ENCODE results near the gene ABLIM2. TPM values are rescaled to one million over a fixed set of nuclear protein-coding genes. Genes with fewer than 3 reads are reported as not detected.

ABLIM2 gene
- total RNA-seq, 2 experiments from 2014 or later, result 0.58 to 0.64 TPM

DNA sequence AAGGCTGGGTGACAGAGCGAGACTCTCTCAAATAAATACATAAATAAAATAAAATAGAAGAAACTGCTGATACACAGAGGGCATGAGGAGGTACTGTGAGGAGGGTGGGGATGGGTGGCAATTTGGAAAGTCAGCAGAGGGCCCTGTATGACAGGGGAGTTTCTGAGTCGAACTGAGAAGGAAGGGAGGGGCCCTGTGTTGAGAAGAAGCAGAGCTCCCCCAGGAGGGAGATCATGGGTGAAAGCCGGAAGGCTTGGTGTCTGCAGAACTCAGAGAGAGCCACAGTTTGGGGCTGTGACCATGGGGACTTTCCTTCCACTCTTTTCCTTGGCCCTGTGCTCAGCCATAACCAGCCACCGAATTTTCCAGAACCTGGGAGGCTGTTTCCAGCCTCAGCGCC is 194.2 kb downstream of the ABLIM2 start:
- H3K27me3 Mint-ChIP-seq, result peaks cover 3% of the 10 kb centered on the region
- H3K4me3 Mint-ChIP-seq, result no peak overlapping the region
- H3K27ac Mint-ChIP-seq, result peak overlapping the region; percentile 59
- H3K4me1 Mint-ChIP-seq, result peaks cover 69% of the 10 kb centered on the region
- H3K36me3 Mint-ChIP-seq (ENCODE audit: low read depth), result no peaks in the 10 kb centered on the region
- intact Hi-C loops (cut with DNase I, micrococcal nuclease), result loop anchor here in 1 of 2 experiments (5.0 kb wide), 1 partner anchor 107 kb away; no protein-coding TSS in a partner anchor
- DNase-seq (peak; percentile 66), ATAC-seq (peak; percentile 50)
- ChIA-PET CTCF (no interaction called here), POLR2A (interaction anchor here (1.5 kb wide), 1 partner anchor 25 kb away, joined by 4 read pairs; the partner anchor contains the start of gene AFAP1)
- H3K9me3 Mint-ChIP-seq (ENCODE audit: low read depth), result no peaks in the 10 kb centered on the region

DNA sequence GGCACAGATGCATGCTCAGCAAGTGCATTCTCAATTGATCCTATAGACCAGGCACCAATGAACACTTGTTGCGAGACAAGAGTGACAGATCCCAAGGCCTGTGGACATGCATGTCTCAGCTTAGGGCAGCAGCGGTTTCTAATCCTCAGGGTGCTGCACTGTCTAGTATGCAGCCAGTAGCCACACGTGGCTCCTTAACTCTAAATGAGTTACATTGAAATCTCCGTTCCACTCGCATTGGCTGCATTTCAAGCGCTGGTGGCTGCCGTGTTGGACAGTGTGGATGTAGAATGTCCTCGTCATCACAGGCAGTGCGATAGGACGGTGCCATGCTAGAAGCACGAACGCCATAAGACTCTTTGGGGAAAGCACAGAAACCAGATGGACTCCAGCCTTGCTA is 194.9 kb downstream of the ABLIM2 start:
- ATAC-seq (no peak), DNase-seq (no peak)
- no peak overlapping the region for H3K4me3 Mint-ChIP-seq
- CTCF ChIA-PET, result interaction anchor here (0.6 to 0.7 kb wide), 2 partner anchors 21 to 142 kb away, joined by 3 to 8 read pairs; no protein-coding TSS in a partner anchor
- POLR2A ChIA-PET, result no interaction called here
- peak overlapping the region; percentile 66 for H3K27ac Mint-ChIP-seq
- no peaks in the 10 kb centered on the region for H3K9me3 Mint-ChIP-seq (ENCODE audit: low read depth)
- no peaks in the 10 kb centered on the region for H3K36me3 Mint-ChIP-seq (ENCODE audit: low read depth)
- peaks cover 67% of the 10 kb centered on the region for H3K4me1 Mint-ChIP-seq
- peaks cover 3% of the 10 kb centered on the region for H3K27me3 Mint-ChIP-seq
- intact Hi-C loops (cut with DNase I, micrococcal nuclease), result loop anchor here in 1 of 2 experiments (5.0 kb wide), 1 partner anchor 106 kb away; no protein-coding TSS in a partner anchor

DNA sequence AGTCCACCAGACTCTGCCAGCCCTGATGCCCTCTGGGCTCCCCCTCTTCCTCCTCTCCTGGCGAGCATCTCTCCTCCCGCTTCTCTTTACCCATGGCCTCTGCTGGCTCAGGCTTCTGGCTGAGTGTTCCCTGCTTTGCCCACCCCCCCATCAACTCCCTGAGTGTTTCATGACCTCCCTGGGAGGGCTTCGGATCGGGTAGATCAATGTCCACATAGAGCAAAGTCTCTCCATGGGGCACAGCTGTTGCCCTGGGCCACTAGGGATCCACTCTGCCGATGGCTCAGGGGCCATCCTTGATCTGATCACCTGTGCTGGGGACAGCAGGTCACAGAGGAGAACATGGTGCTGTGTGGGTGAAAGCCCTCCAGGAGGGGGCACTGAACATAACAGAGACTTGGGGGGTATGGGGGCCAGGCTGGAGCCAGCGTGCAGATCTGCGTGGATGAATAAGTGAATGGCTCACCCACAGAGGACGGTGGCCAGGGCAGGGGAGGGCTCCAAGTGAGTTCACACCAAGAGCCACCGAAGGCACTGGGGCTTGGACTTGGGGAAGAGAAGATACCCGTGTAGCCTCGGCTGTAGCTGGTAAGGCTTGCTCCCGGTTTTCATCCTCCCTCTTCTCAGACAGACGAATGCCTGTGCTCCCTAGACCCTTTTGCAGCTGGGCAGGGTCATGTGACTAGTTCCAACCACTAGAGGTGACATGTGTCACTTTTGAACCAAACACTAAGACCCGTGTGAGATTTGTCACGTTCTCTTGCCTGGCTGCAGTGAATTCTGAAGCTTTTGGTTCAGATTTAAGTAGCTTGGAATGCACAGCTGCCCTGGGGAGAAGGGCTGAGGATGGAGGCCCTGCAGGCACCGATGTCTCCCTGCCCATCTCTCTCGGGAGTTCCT is 195.8 kb downstream of the ABLIM2 start:
- ChIA-PET POLR2A (no interaction called here), CTCF (interaction anchor here (0.6 to 0.7 kb wide), 2 partner anchors 20 to 141 kb away, joined by 3 to 8 read pairs; no protein-coding TSS in a partner anchor)
- Mint-ChIP-seq H3K4me1 (peaks cover 62% of the 10 kb centered on the region), H3K27me3 (peaks cover 3% of the 10 kb centered on the region), H3K27ac (peak overlapping the region; percentile 27), H3K9me3 (ENCODE audit: low read depth) (no peaks in the 10 kb centered on the region), H3K4me3 (no peak overlapping the region), H3K36me3 (ENCODE audit: low read depth) (no peaks in the 10 kb centered on the region)
- intact Hi-C loops (cut with DNase I, micrococcal nuclease), result loop anchor here in 1 of 2 experiments (5.0 kb wide), 1 partner anchor 106 kb away; no protein-coding TSS in a partner anchor
- ATAC-seq, result no peak
- no peak for DNase-seq

DNA sequence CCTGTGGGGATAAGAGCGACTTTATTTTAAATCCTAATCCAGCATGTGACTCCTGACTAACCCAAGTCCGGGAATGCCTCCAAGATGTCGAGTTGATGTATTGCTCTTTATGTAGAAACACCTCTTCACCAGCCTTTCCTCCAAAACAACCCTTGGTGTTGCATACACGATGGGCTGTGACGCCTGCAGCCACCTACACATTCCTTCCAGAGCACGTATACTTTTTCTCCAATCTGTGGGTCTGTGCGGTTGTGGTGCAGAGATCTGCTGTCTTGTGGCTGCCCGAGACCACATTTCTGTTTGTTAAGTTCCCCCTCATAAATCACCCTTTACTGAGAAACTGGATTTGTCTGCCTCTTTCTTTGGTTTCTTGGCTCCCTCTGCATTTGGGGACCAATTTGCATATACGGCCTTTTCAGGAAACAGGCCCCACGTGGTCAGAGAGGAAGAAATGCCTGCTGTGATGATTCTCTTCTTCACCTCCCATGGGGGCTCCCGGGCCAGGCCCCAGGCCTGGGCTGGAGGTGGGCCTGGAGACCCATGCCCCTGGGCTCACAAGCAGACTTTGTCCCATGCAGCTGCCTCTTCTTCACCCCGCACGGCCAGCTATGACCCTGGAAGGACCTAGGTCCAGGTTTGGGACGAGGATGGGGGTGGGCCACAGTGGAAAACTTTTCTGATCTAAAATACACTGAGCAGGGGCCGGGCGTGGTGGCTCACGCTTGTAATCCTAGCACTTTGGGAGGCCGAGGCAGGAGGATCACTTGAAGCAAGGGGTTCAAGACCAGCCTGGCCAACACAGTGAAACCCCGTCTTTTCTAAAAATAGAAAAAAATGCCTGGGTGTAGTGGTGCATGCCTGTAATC is 197.6 kb downstream of the ABLIM2 start:
- Mint-ChIP-seq H3K36me3 (ENCODE audit: low read depth) (no peaks in the 10 kb centered on the region), H3K4me3 (peak overlapping the region; percentile 51), H3K9me3 (ENCODE audit: low read depth) (no peaks in the 10 kb centered on the region), H3K4me1 (peaks cover 62% of the 10 kb centered on the region), H3K27ac (peak overlapping the region; percentile 91), H3K27me3 (peaks cover 5% of the 10 kb centered on the region)
- intact Hi-C loops (cut with DNase I, micrococcal nuclease), result loop anchor here (1.0 to 5.0 kb wide), 8 partner anchors 8 to 858 kb away; partner anchors contain the start of gene AFAP1 (in 2 of the 2)
- ChIA-PET POLR2A (interaction anchor here (0.6 to 2.0 kb wide), 4 partner anchors 10 to 190 kb away, joined by 3 to 8 read pairs (median 4); partner anchors contain the start of gene AFAP1), CTCF (interaction anchor here (0.7 to 1.8 kb wide), 5 partner anchors 12 to 159 kb away, joined by 3 to 6 read pairs (median 4); no protein-coding TSS in a partner anchor)
- DNase-seq (peak; percentile 91), ATAC-seq (peak; percentile 73)

DNA sequence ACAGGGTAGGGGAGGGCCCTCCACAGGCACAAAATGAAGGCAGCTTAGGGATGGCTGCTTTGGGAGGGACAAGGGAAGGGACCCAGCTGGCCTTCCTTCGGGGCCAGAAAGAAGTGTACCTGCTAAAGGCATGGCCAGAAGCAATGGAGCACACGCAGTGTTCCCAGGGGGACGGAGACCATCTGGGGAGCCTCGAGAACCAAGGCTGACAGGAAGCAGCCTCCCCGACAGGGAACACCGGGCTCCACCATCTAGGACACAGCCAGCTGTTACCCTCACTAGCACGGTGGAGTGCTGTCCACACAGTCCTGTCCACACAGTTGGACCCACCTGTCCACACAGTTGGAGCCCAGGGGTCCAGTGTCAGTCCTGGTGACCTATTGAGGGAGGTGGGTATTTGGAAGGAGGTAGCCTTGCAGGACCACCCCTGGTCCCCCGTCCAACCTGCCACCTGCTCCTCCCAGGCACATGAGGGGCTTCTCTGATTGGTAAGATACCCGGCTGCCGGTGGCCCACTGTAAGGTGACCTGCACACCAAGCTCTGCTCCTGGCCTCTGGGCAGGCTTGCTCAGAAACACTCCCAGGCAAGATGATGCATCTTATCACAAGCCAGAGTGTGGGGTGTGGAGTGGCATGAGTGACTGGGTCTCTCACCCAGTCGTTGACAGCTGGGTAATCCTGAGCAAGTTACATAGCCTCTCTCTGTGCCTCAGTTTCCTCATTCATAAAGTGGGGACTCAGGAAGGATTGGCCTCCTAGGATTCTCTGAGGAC is 198.4 kb downstream of the ABLIM2 start:
- peaks cover 5% of the 10 kb centered on the region for H3K27me3 Mint-ChIP-seq
- CTCF ChIA-PET, result interaction anchor here (1.5 to 1.8 kb wide), 2 partner anchors 12 to 22 kb away, joined by 3 to 6 read pairs; no protein-coding TSS in a partner anchor
- no peaks in the 10 kb centered on the region for H3K9me3 Mint-ChIP-seq (ENCODE audit: low read depth)
- intact Hi-C loops (cut with DNase I, micrococcal nuclease), result loop anchor here (1.0 to 5.0 kb wide), 5 partner anchors 12 to 105 kb away; partner anchors contain the start of gene AFAP1 (in 2 of the 2)
- POLR2A ChIA-PET, result interaction anchor here (0.6 to 2.0 kb wide), 4 partner anchors 11 to 20 kb away, joined by 3 to 8 read pairs (median 4); partner anchors contain the start of gene AFAP1
- DNase-seq (peak; percentile 68), ATAC-seq (peak; percentile 73)
- H3K4me3 Mint-ChIP-seq, result peak overlapping the region; percentile 51
- peaks cover 55% of the 10 kb centered on the region for H3K4me1 Mint-ChIP-seq
- H3K36me3 Mint-ChIP-seq (ENCODE audit: low read depth), result no peaks in the 10 kb centered on the region
- peak overlapping the region; percentile 91 for H3K27ac Mint-ChIP-seq

DNA sequence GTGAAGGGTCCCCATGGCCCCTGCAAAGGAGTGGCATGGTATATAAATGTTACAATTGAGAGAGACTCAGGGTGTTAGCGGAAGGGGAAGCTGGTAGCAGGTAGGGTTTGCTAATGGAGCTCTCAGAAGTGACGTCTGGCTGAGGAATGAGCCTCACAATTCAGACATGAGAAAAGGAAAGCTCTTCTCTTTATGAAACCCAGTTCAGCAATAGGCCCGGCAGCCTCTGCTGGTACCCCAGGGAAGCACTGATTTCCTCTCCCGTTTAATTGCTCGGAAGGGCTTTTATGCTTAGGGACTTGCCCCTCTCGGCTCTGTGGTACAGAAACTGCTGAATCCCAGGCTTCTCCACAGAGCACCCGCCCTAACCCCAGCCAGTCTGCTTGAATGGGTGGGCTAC is 199.5 kb downstream of the ABLIM2 start:
- CTCF ChIA-PET, result interaction anchor here (0.7 to 1.8 kb wide), 4 partner anchors 11 to 79 kb away, joined by 3 to 6 read pairs (median 3); no protein-coding TSS in a partner anchor
- Mint-ChIP-seq H3K27ac (peak overlapping the region; percentile 76), H3K4me3 (no peak overlapping the region), H3K4me1 (peaks cover 45% of the 10 kb centered on the region), H3K36me3 (ENCODE audit: low read depth) (no peaks in the 10 kb centered on the region), H3K9me3 (ENCODE audit: low read depth) (no peaks in the 10 kb centered on the region), H3K27me3 (peaks cover 5% of the 10 kb centered on the region)
- intact Hi-C loops (cut with DNase I, micrococcal nuclease), result no loop called here
- POLR2A ChIA-PET, result no interaction called here
- ATAC-seq (no peak), DNase-seq (no peak)

DNA sequence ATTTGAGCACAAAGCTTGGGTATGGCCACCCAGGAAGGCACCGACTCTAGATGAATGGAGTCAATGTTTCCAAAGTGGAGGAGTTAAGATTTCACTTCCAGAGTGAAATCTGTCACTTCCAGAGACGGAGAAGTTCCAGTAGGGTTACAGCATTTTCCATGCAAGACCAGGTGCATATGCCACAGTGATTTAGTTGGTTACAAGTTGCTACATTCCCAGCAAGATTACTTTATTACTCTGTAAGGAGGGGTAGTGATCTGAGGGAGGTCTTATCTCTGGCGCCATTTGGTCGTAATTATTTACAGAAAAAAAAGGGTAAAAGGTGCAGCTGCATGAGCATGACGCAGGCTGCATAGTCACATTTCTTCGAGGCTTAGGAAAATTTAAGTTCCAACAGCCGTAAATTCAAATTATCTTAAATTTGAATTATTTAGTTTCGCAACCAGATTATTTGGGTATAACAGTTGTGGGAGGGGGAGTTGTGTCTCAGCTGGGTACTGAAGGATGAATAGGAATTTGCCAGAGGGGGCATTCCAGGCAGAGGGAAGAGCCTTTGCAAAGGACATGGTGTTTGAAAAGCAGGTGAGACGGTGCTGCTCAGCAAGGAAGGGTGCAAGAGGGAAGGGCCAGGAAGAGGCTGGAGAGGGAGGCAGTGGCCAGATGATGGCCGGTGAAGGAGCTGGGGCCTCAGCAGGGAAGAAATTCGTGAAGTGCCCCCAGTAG is 201.5 kb downstream of the ABLIM2 start:
- ChIA-PET POLR2A (no interaction called here), CTCF (interaction anchor here (1.5 kb wide), 1 partner anchor 17 kb away, joined by 4 read pairs; the partner anchor contains the start of gene AFAP1)
- DNase-seq (no peak), ATAC-seq (no peak)
- intact Hi-C loops (cut with DNase I, micrococcal nuclease), result no loop called here
- Mint-ChIP-seq H3K27me3 (peaks cover 2% of the 10 kb centered on the region), H3K36me3 (ENCODE audit: low read depth) (no peaks in the 10 kb centered on the region), H3K9me3 (ENCODE audit: low read depth) (no peaks in the 10 kb centered on the region), H3K4me1 (peaks cover 28% of the 10 kb centered on the region), H3K27ac (no peak overlapping the region), H3K4me3 (no peak overlapping the region)

DNA sequence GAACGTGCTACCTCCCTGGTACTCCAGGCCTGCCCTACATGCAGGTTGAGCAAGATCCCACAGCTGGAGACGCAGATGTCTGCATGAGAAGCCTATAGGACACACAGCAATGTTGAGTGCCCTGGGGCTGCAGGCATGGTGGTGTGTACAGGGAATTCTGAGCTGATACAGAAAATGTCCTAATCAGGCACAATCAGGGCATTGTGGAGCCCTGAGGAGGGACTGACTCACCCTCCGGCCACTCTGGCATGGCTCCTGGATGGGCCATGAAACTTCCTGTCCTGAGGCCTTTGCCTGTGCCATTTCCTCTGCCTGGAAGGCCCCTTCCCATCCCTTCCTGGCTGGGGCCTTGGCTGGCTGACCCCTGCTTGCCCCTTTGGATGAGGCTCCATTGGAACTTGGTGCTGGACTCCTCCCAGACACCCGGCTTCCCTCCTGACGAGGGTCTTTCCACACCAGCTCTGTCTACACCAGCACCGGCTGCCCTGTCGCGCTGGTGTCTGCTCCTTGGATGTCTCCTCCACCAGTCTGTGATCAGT is 202.3 kb downstream of the ABLIM2 start:
- DNase-seq (no peak), ATAC-seq (no peak)
- no peak overlapping the region for H3K27ac Mint-ChIP-seq
- intact Hi-C loops (cut with DNase I, micrococcal nuclease), result no loop called here
- H3K9me3 Mint-ChIP-seq (ENCODE audit: low read depth), result peaks cover under 1% of the 10 kb centered on the region
- no peak overlapping the region for H3K4me3 Mint-ChIP-seq
- POLR2A ChIA-PET, result no interaction called here
- no peaks in the 10 kb centered on the region for H3K36me3 Mint-ChIP-seq (ENCODE audit: low read depth)
- peaks cover 22% of the 10 kb centered on the region for H3K4me1 Mint-ChIP-seq
- CTCF ChIA-PET, result interaction anchor here (0.6 to 1.5 kb wide), 2 partner anchors 16 to 22 kb away, joined by 3 to 4 read pairs; partner anchors contain the start of gene AFAP1
- H3K27me3 Mint-ChIP-seq, result peaks cover 2% of the 10 kb centered on the region

DNA sequence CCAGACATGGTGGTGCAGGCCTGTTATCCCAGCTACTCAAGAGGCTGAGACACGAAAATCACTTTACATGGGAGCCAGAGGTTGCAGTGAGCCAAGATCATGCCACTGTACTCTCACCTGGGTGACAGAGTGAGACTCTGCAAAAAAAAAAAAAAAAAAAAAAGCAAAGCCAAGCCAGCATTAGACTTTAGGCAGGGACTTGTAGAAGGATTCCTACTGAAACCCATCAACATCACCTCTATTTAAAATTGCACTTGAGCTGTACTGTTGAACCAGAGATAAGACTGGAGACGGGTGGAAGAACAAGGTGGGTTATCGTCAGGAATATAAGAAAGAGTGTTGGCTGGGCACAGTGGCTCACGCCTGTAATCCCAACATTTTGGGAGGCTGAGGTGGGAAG is 203.2 kb downstream of the ABLIM2 start:
- DNase-seq (no peak), ATAC-seq (no peak)
- Mint-ChIP-seq H3K4me3 (no peak overlapping the region), H3K27me3 (peaks cover 2% of the 10 kb centered on the region), H3K9me3 (ENCODE audit: low read depth) (peaks cover 6% of the 10 kb centered on the region), H3K36me3 (ENCODE audit: low read depth) (no peaks in the 10 kb centered on the region), H3K27ac (no peak overlapping the region), H3K4me1 (peaks cover 13% of the 10 kb centered on the region)
- intact Hi-C loops (cut with DNase I, micrococcal nuclease), result no loop called here
- CTCF ChIA-PET, result interaction anchor here (0.7 kb wide), 1 partner anchor 631 kb away, joined by 3 read pairs; no protein-coding TSS in a partner anchor
- POLR2A ChIA-PET, result interaction anchor here (0.6 to 1.1 kb wide), 3 partner anchors 18 to 1281 kb away, joined by 3 to 4 read pairs (median 3); no protein-coding TSS in a partner anchor

Data from activated CD4-positive, alpha-beta T cell treated with anti-CD3 and anti-CD28 coated beads for 36 hours (primary cell).